HCT116 (cell line): ENCODE results near the gene XPO4. TPM values are rescaled to one million over a fixed set of nuclear protein-coding genes. Genes with fewer than 3 reads are reported as not detected.

Source experiments
- ATAC-seq: fragments of 200-7000 bp; cut with Tn5 transposase; 2 replicates; pipeline ENCODE4 v1.9.1; 2020; ENCODE audit warnings: mild to moderate bottlenecking, moderate library complexity
- BruUV-seq: library from RNA; stranded (reverse); fragments of 400-500 nt; replicated peaks from 2 replicates; lab custom pipeline; 2021; lab: Mats Ljungman, UMichigan
- CTCF ChIA-PET: fragments of 300-600 bp; sonication (Branson Sonifier 250); formaldehyde crosslinking; loops from one replicate; lab custom pipeline; 2021; ENCODE audit warnings: antibody characterized with exemption; lab: Charles Lee
- POLR2A ChIA-PET: fragments of 300-600, 350-600 bp; sonication (Branson Sonifier 250); formaldehyde crosslinking; loops from one replicate; lab custom pipeline; 2021; ENCODE audit warnings: antibody characterized with exemption; lab: Charles Lee
- RAD21 ChIA-PET, 2 experiments: fragments of 300-600 bp; sonication (Branson Sonifier 250); formaldehyde crosslinking; loops; one replicate each; lab custom pipeline; 2023; ENCODE audit warnings: low total read pairs in 2 of 2; ENCODE audit not compliant: uncharacterized antibody in 2 of 2, unreplicated experiment in 2 of 2, low non-redundant PET in 1 of 2; lab: Charles Lee
- DNase-seq: peaks from one replicate; pipeline ENCODE4 v3.0.0-alpha.2; 2010; ENCODE audit warnings: low read depth, low spot score
- H2AFZ ChIP-seq: fragments of 200-600 bp; shearing (Covaris generic), sonication (generic); 2 replicates; pipeline ENCODE4 v1.6.1; 2017; ENCODE audit warnings: low read depth, mixed run types, mixed read lengths, antibody characterized with exemption, low read length; ENCODE audit not compliant: poor library complexity, severe bottlenecking
- H3K27ac ChIP-seq: 2 replicates; pipeline ENCODE4 v1.5.1; 2012; ENCODE audit warnings: low read depth, low read length
- H3K27me3 ChIP-seq: fragments of 200-600 bp; sonication (generic); 2 replicates; pipeline ENCODE4 v1.6.1; 2016; ENCODE audit warnings: mixed run types, low read length, mixed read lengths; ENCODE audit not compliant: insufficient read depth
- H3K36me3 ChIP-seq, 2 experiments: fragments of 200-500 bp in 1 of 2; fragments of 200-600 bp in 1 of 2; sonication (Bioruptor generic) in 1 of 2; sonication (generic) in 1 of 2; 2 replicates each; pipeline versions ENCODE4 v1.5.1 to v1.6.1; 2014 to 2016; ENCODE audit warnings: low read length in 2 of 2, inconsistent platforms in 1 of 2, mixed read lengths in 1 of 2, mixed run types in 1 of 2; ENCODE audit not compliant: insufficient read depth in 2 of 2, control insufficient read depth in 1 of 2
- H3K4me1 ChIP-seq, 2 experiments: fragments of 200-600 bp in 1 of 2; sonication (generic) in 1 of 2; 2 replicates each; pipeline versions ENCODE4 v1.5.1 to v1.6.1; 2012 to 2017; ENCODE audit warnings: low read length in 2 of 2, inconsistent platforms in 1 of 2, mild to moderate bottlenecking in 1 of 2, mixed read lengths in 1 of 2, mixed run types in 1 of 2, moderate library complexity in 1 of 2; ENCODE audit not compliant: insufficient read depth in 2 of 2, control insufficient read depth in 1 of 2
- H3K4me2 ChIP-seq: fragments of 200-600 bp; sonication (generic); 2 replicates; pipeline ENCODE4 v1.6.1; 2017; ENCODE audit warnings: mixed run types, low read length, mixed read lengths
- H3K4me3 ChIP-seq, 2 experiments: fragments of 200-600 bp in 1 of 2; sonication (generic) in 1 of 2; replicated peaks in 1 of 2; 2 replicates each; pipeline ENCODE4 v1.5.1; 2011 to 2016; ENCODE audit warnings: low read length in 2 of 2, control low read depth in 1 of 2, low read depth in 1 of 2, mild to moderate bottlenecking in 1 of 2, mixed read lengths in 1 of 2, mixed run types in 1 of 2
- H3K79me2 ChIP-seq: fragments of 200-600 bp; sonication (generic); 2 replicates; pipeline ENCODE4 v1.6.1; 2017; ENCODE audit warnings: mild to moderate bottlenecking, mixed run types, low read length, moderate library complexity, mixed read lengths; ENCODE audit not compliant: insufficient read depth
- H3K9ac ChIP-seq: fragments of 200-600 bp; sonication (generic); 2 replicates; pipeline ENCODE4 v1.6.1; 2016; ENCODE audit warnings: low read length, mixed read lengths
- H3K9me2 ChIP-seq: fragments of 200-600 bp; sonication (generic), shearing (Covaris generic); 2 replicates; pipeline ENCODE4 v1.6.1; 2017; ENCODE audit warnings: mixed run types, mild to moderate bottlenecking, moderate library complexity; ENCODE audit not compliant: insufficient read depth
- H3K9me3 ChIP-seq, 2 experiments: fragments of 200-500 bp in 1 of 2; fragments of 200-600 bp in 1 of 2; sonication (Bioruptor generic) in 1 of 2; sonication (generic) in 1 of 2; 2 replicates each; pipeline ENCODE4 v1.6.1; 2014 to 2017; ENCODE audit warnings: low read length in 2 of 2, mixed read lengths in 2 of 2, inconsistent platforms in 1 of 2, low read depth in 1 of 2, mild to moderate bottlenecking in 1 of 2, mixed run types in 1 of 2, moderate library complexity in 1 of 2; ENCODE audit not compliant: control insufficient read depth in 1 of 2, insufficient read depth in 1 of 2
- H4K20me1 ChIP-seq: fragments of 200-600 bp; sonication (generic), shearing (Covaris generic); 2 replicates; pipeline ENCODE4 v1.6.1; 2017; ENCODE audit warnings: mixed run types, mild to moderate bottlenecking, moderate library complexity; ENCODE audit not compliant: insufficient read depth
- ATF3 ChIP-seq: IDR thresholded peaks from 2 replicates; pipeline ENCODE4 v1.6.1; 2012
- CBX3 ChIP-seq: IDR thresholded peaks from 2 replicates; pipeline ENCODE4 v1.6.1; 2012; ENCODE audit warnings: low read depth
- CEBPB ChIP-seq: IDR thresholded peaks from 2 replicates; pipeline ENCODE4 v1.6.1; 2012; ENCODE audit warnings: low read depth
- CTCF ChIP-seq, 3 experiments: fragments of 200-600 bp in 1 of 3; sonication (generic) in 1 of 3; IDR thresholded peaks in 2 of 3; conservative IDR thresholded peaks in 1 of 3; 2 replicates each; pipeline ENCODE4 v1.5.1; 2012 to 2017; ENCODE audit warnings: low read depth in 2 of 3, low read length in 2 of 3, antibody characterized with exemption in 1 of 3, borderline replicate concordance in 1 of 3, control low read depth in 1 of 3, mild to moderate bottlenecking in 1 of 3, mixed read lengths in 1 of 3, mixed run types in 1 of 3, moderate library complexity in 1 of 3; ENCODE audit not compliant: insufficient read depth in 1 of 3
- EGR1 ChIP-seq: IDR thresholded peaks from 2 replicates; pipeline ENCODE4 v1.6.1; 2012; ENCODE audit warnings: low read depth
- EZH2 ChIP-seq: fragments of 200-600 bp; sonication (generic); IDR thresholded peaks from 2 replicates; pipeline ENCODE4 v1.6.1; 2017; ENCODE audit warnings: antibody characterized with exemption, mixed run types
- EZH2phosphoT487 ChIP-seq: fragments of 200-600 bp; IDR thresholded peaks from 2 replicates; pipeline ENCODE4 v1.6.1; 2018; ENCODE audit warnings: antibody characterized with exemption, borderline replicate concordance
- FOSL1 ChIP-seq: IDR thresholded peaks from 2 replicates; pipeline ENCODE4 v1.6.1; 2012; ENCODE audit warnings: low read depth
- JUND ChIP-seq: IDR thresholded peaks from 2 replicates; pipeline ENCODE4 v1.6.1; 2012
- MAX ChIP-seq: IDR thresholded peaks from 2 replicates; pipeline ENCODE4 v1.6.1; 2012
- POLR2AphosphoS5 ChIP-seq: IDR thresholded peaks from 2 replicates; pipeline ENCODE4 v1.6.1; 2011; ENCODE audit warnings: mild to moderate bottlenecking, low read depth, low read length, moderate library complexity
- RAD21 ChIP-seq: IDR thresholded peaks from 2 replicates; pipeline ENCODE4 v1.6.1; 2012; ENCODE audit warnings: low read depth, mild to moderate bottlenecking
- REST ChIP-seq: IDR thresholded peaks from 2 replicates; pipeline ENCODE4 v1.6.1; 2012; ENCODE audit warnings: low read depth
- SIN3A ChIP-seq: IDR thresholded peaks from 2 replicates; pipeline ENCODE4 v1.6.1; 2012; ENCODE audit warnings: low read depth
- SP1 ChIP-seq: IDR thresholded peaks from 2 replicates; pipeline ENCODE4 v1.6.1; 2012; ENCODE audit warnings: low read depth
- SRF ChIP-seq: IDR thresholded peaks from 2 replicates; pipeline ENCODE4 v1.6.1; 2012; ENCODE audit warnings: low read depth
- YY1 ChIP-seq: IDR thresholded peaks from 2 replicates; pipeline ENCODE4 v1.6.1; 2011; ENCODE audit warnings: low read length, low read depth, moderate library complexity, mild to moderate bottlenecking; ENCODE audit not compliant: insufficient replicate concordance; ENCODE audit errors: extremely low read depth
- ZBTB33 ChIP-seq: IDR thresholded peaks from 2 replicates; pipeline ENCODE4 v1.6.1; 2011; ENCODE audit warnings: mild to moderate bottlenecking, low read length, moderate library complexity; ENCODE audit not compliant: insufficient replicate concordance; ENCODE audit errors: extremely low read depth
- ZFX ChIP-seq: fragments of 450-650 bp; IDR thresholded peaks from 2 replicates; pipeline ENCODE4 v1.6.1; 2017
- intact Hi-C: fragments of 100-400 bp; cut with micrococcal nuclease; formaldehyde crosslinking; loops from 2 replicates; pipeline ENCODE4 v1.10.0; 2022
- total RNA-seq: library from RNA; stranded (reverse); gene quantifications from one replicate; pipeline ENCODE4 v1.2.1, GENCODE V29; 2021; ENCODE audit not compliant: unreplicated experiment

Gene XPO4
- total RNA-seq, 1 experiment from 2014 or later, result 29.7 TPM

- POLR2A ChIA-PET, result no interaction called here
- H3K4me3 ChIP-seq, result no peak overlapping the region
- H3K4me2 ChIP-seq, result no peak overlapping the region
- H3K27me3 ChIP-seq, result no peaks in the 10 kb centered on the region
- peaks cover 7 to 12% of the 10 kb centered on the region in 2 experiments; a peak in 2 of 4 replicates for H3K36me3 ChIP-seq
- CTCF ChIA-PET, result no interaction called here
- H2AFZ ChIP-seq, result no peak overlapping the region
- no TSS peak for BruUV-seq
- no peak for TF ChIP-seq JUND
- TF ChIP-seq ZBTB33, result no peak
- no peak for TF ChIP-seq POLR2AphosphoS5
- TF ChIP-seq YY1, result no peak
- no peak for TF ChIP-seq RAD21
- no peak for TF ChIP-seq ATF3
- no peak for TF ChIP-seq REST
- TF ChIP-seq CTCF (IDR thresholded peaks at IDR 0.05 in 2 of 3, conservative IDR thresholded peaks at IDR 0.05 in 1 of 3; ENCODE audit: borderline replicate concordance in 1 of 3, insufficient read depth in 1 of 3, low read depth in 2 of 3, low read length in 2 of 3), result no peak
- no peak for TF ChIP-seq EZH2
- no peak for TF ChIP-seq EGR1
- no peak for TF ChIP-seq SIN3A
- TF ChIP-seq SRF, result no peak
- TF ChIP-seq MAX, result no peak
- TF ChIP-seq FOSL1, result no peak
- TF ChIP-seq EZH2phosphoT487, result no peak
- no peak for TF ChIP-seq ZFX
- TF ChIP-seq CBX3, result no peak
- no peak for TF ChIP-seq SP1
- TF ChIP-seq CEBPB, result no peak
- DNase-seq (no peak), ATAC-seq (no peak)
- no peaks in the 10 kb centered on the region for H3K9me3 ChIP-seq
- peaks cover 0 to 5% of the 10 kb centered on the region in 2 experiments; a peak in 1 of 4 replicates for H3K4me1 ChIP-seq
- H3K79me2 ChIP-seq, result peaks cover 44% of the 10 kb centered on the region
- RAD21 ChIA-PET, result no interaction called here
- no peaks in the 10 kb centered on the region for H3K9me2 ChIP-seq
- no peak overlapping the region for H3K27ac ChIP-seq
- no peaks in the 10 kb centered on the region for H4K20me1 ChIP-seq
- intact Hi-C loops, result no loop called here
- H3K9ac ChIP-seq, result no peak overlapping the region
These were observed 89.7 kb downstream of the XPO4 start for GRCh38 chr13:20812890-20813289.
